Placental epithelial cell (primary cell): ENCODE measurements around the gene TP53AIP1. TPM values are rescaled to one million over a fixed set of nuclear protein-coding genes. Genes with fewer than 3 reads are reported as not detected.

Experiments
- total RNA-seq: library from RNA; depleted of rRNA; stranded (reverse); fragments of >200 nt; gene quantifications from 2 replicates; pipeline ENCODE4 v1.2.3, GENCODE V29; 2012

Gene TP53AIP1, protein sequence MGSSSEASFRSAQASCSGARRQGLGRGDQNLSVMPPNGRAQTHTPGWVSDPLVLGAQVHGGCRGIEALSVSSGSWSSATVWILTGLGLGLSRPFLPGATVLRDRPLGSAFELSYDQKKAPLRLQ
- 0.33 and 0.39 TPM in 2 replicates for total RNA-seq

DNA sequence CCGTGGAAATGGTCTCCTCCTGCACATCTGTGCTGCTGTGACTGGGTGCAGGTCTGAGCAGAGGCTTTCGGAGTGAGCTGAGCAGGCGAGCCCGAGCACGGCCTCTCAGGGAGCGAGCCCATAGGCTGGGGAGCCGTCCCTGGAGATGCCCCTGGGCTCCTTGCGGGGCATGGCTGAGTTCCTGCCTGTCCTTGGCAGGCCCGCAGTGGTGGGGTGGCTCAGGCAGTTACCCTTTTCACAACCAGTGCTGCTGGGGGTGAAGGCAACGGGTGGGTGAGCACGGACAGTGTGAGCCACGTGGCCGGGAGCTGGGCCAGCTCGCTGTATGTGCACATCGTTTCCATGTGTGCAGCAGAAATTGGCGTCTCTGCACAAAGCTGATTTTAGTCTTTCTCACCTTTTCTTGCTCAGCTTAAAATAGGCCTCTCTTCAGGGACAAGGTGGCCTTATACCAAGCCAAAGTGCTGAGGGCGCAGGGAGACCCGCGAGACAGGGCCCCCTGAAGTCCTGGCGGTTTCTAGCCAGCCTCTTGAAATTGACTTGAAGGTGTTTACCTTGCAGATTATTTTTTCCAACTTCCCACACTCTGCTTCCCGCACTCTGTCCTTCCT is at the start of gene TP53AIP1:
TSS of gene TP53AIP1 (minus strand) at position 55 of the 611 bp plus-strand sequence. CDS start 5,053 bp downstream, outside the sequence.

DNA sequence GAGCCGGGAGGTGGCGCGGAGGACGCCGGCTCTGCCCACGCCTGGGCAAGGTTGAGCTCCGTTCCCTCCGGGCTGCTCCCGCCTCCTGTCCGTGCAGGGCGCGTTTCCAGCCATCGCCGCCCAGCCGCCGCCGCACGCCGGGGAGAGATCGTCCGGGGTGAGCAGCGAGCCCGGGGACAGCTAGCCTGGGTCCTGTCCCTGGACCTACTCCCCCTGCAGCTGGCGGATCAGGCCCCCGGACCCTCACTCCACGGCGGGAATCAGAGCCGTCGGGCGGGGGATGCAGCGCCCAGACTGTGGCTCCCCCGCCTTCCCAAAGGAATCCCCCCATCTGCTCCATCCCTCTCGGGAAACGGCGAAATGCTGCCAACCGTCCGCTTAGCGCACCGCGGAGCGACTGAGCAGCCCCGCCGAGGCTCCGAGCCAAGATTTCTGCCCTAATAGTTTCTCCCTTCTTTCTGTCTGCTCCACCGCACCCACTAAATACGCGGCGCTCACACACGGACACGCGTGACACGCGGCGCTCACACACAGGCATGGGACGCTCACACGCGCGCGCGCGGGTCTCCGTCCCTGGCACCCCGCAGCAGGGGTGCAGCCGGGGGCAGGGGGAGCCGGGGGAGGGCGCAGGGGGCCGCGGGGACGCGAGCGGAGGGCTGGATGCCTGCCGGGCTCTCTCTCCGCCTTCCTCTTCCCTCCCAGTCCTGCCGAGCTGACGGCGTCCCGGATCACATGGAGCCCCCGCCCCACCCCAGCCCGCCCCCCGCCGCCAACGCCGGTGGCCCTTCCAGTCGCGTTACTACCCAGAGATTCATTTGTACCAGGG is 51.9 kb downstream of the TP53AIP1 start, which contains the start of gene KCNJ5:
TSS of gene KCNJ5 (plus strand) at position 814 of the 826 bp plus-strand sequence. CDS start 19,918 bp downstream, outside the sequence.

Other genes starting within 250 kb of the TP53AIP1 start
- 0.11 TPM in 1 of 2 replicates, not detected in the other for gene FLI1, start 248.8 kb downstream of the TP53AIP1 start, total RNA-seq
- gene KCNJ1, start 75.6 kb downstream of the TP53AIP1 start, total RNA-seq, result not detected in 2 replicates
- under 0.01 and 0.54 TPM in 2 replicates for gene KCNJ5, start 51.5 kb downstream of the TP53AIP1 start, total RNA-seq
- 38.5 and 41.4 TPM in 2 replicates for gene ARHGAP32, start 249.5 kb upstream of the TP53AIP1 start, total RNA-seq